WI38 (cell line): ENCODE data around the gene SP2.

Experiments
- H3K4me3 ChIP-seq: 2 replicates; pipeline ENCODE4 v1.5.1; 2011; ENCODE audit warnings: low read depth, mild to moderate bottlenecking, control low read depth, low read length
- CTCF ChIP-seq: IDR thresholded peaks from 2 replicates; pipeline ENCODE4 v1.5.1; 2012; ENCODE audit warnings: low read depth, mild to moderate bottlenecking, control low read depth, low read length

SP2 gene

GRCh38 chr17:47851764-47852112 lies 44.3 kb upstream of the SP2 start:
- no peak overlapping the region for H3K4me3 ChIP-seq
- TF ChIP-seq CTCF: no peak

- no peak for TF ChIP-seq CTCF
- no peak overlapping the region for H3K4me3 ChIP-seq
Observed at GRCh38 chr17:47852113-47852949, 43.7 kb upstream of the SP2 start.

- no peak for TF ChIP-seq CTCF
- H3K4me3 ChIP-seq: no peak overlapping the region
Observed at GRCh38 chr17:47853616-47854015, 42.4 kb upstream of the SP2 start.

GRCh38 chr17:47855737-47856136 lies 40.3 kb upstream of the SP2 start:
- H3K4me3 ChIP-seq: no peak overlapping the region
- no peak for TF ChIP-seq CTCF

GRCh38 chr17:47856830-47857229 lies 39.2 kb upstream of the SP2 start:
- no peak for TF ChIP-seq CTCF
- no peak overlapping the region for H3K4me3 ChIP-seq

GRCh38 chr17:47857551-47858455 lies 38.2 kb upstream of the SP2 start:
- H3K4me3 ChIP-seq: no peak overlapping the region
- TF ChIP-seq CTCF: no peak

- H3K4me3 ChIP-seq: no peak overlapping the region
- TF ChIP-seq CTCF: no peak
Observed at GRCh38 chr17:47860386-47860785, 35.6 kb upstream of the SP2 start.
